ENCODE results near the gene SCARF1. TPM values are rescaled to one million over a fixed set of nuclear protein-coding genes. Genes with fewer than 3 reads are reported as not detected.

Gene SCARF1
- total RNA-seq, 1 experiment from 2014 or later: 0.73 TPM

GRCh38 chr17:1634841-1635650, 10.5 kb downstream of the SCARF1 start:
- Histone ChIP-seq H3K9me3 (ENCODE audit: low read length) (no peaks in the 10 kb centered on the region), H3K9me2 (replicated peaks; ENCODE audit: low read length) (no peaks in the 10 kb centered on the region), H3K36me3 (ENCODE audit: low read depth, low read length) (no peaks in the 10 kb centered on the region; the same call in 1 of the 2 replicates), H3K27ac (ENCODE audit: low read length) (no peak overlapping the region), H2AFZ (ENCODE audit: low read length) (no peak overlapping the region), H3K4me1 (ENCODE audit: insufficient read depth, low read length) (no peaks in the 10 kb centered on the region), H3K27me3 (ENCODE audit: low read length) (no peaks in the 10 kb centered on the region), H3K9ac (ENCODE audit: low read length) (no peak overlapping the region), H3F3A (ENCODE audit: low read length, unreplicated experiment) (no peaks in the 10 kb centered on the region), H3K4me3 (ENCODE audit: low read length) (no peak overlapping the region), H4K20me1 (ENCODE audit: low read length) (no peaks in the 10 kb centered on the region), H3K4me2 (ENCODE audit: low read length) (no peak overlapping the region), H3K79me2 (ENCODE audit: low read length) (no peaks in the 10 kb centered on the region)
- ChIA-PET POLR2A (ENCODE audit: unreplicated experiment) (no interaction called here), CTCF (no interaction called here)
- TF ChIP-seq CTCF (conservative IDR thresholded peaks at IDR 0.05; ENCODE audit: low read depth, low read length) (no peak), EZH2phosphoT487 (IDR thresholded peaks at IDR 0.05; ENCODE audit: borderline replicate concordance, low read length) (no peak), EZH2 (IDR thresholded peaks at IDR 0.05; ENCODE audit: low read length, unreplicated experiment) (no peak)
- no TSS peak for BruUV-seq (replicated peaks)
- DNase-seq: no peak
- no peak for ATAC-seq
- intact Hi-C loops (cut with micrococcal nuclease): no loop called here

GRCh38 chr17:1630662-1631061, 14.9 kb downstream of the SCARF1 start:
- intact Hi-C loops (cut with micrococcal nuclease): loop anchor here (1.0 kb wide), 1 partner anchor 56 kb away; no protein-coding TSS in a partner anchor
- no peak overlapping the region for H2AFZ ChIP-seq (ENCODE audit: low read length)
- H3K4me2 ChIP-seq (ENCODE audit: low read length): no peak overlapping the region
- H3K4me3 ChIP-seq (ENCODE audit: low read length): no peak overlapping the region
- H4K20me1 ChIP-seq (ENCODE audit: low read length): no peaks in the 10 kb centered on the region
- BruUV-seq (replicated peaks): no TSS peak
- no peaks in the 10 kb centered on the region for H3K27me3 ChIP-seq (ENCODE audit: low read length)
- TF ChIP-seq EZH2 (IDR thresholded peaks at IDR 0.05; ENCODE audit: low read length, unreplicated experiment) (no peak), CTCF (conservative IDR thresholded peaks at IDR 0.05; ENCODE audit: low read depth, low read length) (no peak), EZH2phosphoT487 (IDR thresholded peaks at IDR 0.05; ENCODE audit: borderline replicate concordance, low read length) (no peak)
- no peaks in the 10 kb centered on the region for H3K79me2 ChIP-seq (ENCODE audit: low read length)
- H3K27ac ChIP-seq (ENCODE audit: low read length): no peak overlapping the region
- ChIA-PET CTCF (interaction anchor here (0.6 to 3.1 kb wide), 4 partner anchors 17 to 56 kb away, joined by 3 to 34 read pairs (median 6); no protein-coding TSS in a partner anchor), POLR2A (ENCODE audit: unreplicated experiment) (interaction anchor here (0.6 kb wide), 1 partner anchor 23 kb away, joined by 16 read pairs; no protein-coding TSS in a partner anchor)
- H3K9me3 ChIP-seq (ENCODE audit: low read length): no peaks in the 10 kb centered on the region
- H3K9me2 ChIP-seq (replicated peaks; ENCODE audit: low read length): no peaks in the 10 kb centered on the region
- no peak overlapping the region for H3K9ac ChIP-seq (ENCODE audit: low read length)
- DNase-seq (no peak), ATAC-seq (no peak)
- no peaks in the 10 kb centered on the region; the same call in 1 of the 2 replicates for H3K36me3 ChIP-seq (ENCODE audit: low read depth, low read length)
- no peaks in the 10 kb centered on the region for H3F3A ChIP-seq (ENCODE audit: low read length, unreplicated experiment)
- no peaks in the 10 kb centered on the region for H3K4me1 ChIP-seq (ENCODE audit: insufficient read depth, low read length)
